Limb (tissue), 2 donors: Measurements from ENCODE around the gene IL3.

Experiments used
- DNase-seq, 2 donors: peaks; one replicate each; pipeline ENCODE4 v3.0.0-alpha.2; 2016; ENCODE audit errors: extremely low spot score in 2 of 2

IL3 gene

DNA sequence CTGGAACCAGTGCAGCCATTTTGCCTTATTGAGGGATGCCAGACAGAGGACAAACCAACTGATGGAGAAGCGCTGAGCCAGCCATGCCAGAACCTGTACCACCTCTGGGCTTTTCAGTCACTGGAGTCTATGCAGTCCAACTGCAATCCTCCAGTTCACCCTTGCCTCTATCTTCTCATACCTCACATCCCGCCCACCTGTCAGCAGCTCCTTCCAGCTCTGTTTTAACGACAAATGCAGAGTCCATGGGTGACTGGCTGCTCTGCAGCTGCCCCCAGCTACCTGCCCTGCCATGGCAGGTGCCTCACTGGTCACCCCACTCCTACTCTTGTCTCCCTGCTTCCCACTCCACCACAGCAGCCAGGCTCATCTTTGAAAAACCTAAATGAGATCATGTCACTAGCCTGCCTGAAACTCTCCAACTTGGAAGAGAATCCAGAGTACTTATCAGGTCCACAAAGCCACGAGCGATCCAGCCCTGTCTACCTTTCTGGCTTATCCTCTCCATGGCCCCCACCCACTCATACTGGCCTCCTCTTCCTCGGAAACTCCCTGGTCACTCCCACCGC, 35.0 kb upstream of the IL3 start:
- DNase-seq, result no peak

DNA sequence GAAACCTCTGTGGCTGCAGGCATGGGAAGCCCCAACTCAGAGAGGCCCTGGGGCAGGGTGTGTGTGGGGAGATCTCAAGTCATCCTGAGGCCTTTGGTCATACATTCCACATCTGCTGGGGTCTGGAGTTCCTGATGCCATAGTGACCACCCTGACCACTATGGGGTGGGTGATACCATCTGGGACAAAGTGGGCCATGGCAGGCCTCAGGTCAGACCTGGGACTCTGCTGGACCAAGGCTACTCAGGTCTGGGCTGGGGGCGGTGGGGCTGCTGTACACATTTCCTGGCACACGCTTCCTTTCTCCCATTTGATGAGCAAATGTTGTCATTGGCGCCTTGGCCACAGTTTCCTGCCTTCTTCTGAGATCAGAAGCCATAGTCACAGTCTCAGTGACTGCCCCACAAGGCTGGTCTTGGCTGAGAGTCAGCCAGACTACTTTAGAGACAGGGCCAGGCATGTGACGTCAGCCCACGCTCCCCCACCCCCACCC, 33.9 kb upstream of the IL3 start:
- no peak for DNase-seq

DNA sequence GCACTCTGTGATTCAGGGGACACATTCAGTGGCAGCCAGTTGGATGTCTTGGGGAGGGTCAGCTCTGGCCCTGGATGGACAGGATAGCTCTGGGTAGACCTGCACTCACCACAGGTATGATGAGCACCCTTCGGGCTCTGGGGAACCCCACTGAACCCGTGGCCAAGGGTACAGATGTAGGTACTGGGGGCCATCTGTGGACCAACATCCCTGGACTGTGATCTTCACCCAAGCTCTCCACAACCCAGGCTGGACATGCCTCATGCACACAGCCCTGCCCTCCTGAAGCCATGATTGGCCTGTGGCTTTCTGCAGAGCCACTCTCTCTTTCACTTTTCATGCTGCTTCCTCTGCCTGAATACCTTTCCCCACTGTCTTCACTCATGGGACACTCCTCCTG, 33.4 kb upstream of the IL3 start:
- DNase-seq, result no peak

DNA sequence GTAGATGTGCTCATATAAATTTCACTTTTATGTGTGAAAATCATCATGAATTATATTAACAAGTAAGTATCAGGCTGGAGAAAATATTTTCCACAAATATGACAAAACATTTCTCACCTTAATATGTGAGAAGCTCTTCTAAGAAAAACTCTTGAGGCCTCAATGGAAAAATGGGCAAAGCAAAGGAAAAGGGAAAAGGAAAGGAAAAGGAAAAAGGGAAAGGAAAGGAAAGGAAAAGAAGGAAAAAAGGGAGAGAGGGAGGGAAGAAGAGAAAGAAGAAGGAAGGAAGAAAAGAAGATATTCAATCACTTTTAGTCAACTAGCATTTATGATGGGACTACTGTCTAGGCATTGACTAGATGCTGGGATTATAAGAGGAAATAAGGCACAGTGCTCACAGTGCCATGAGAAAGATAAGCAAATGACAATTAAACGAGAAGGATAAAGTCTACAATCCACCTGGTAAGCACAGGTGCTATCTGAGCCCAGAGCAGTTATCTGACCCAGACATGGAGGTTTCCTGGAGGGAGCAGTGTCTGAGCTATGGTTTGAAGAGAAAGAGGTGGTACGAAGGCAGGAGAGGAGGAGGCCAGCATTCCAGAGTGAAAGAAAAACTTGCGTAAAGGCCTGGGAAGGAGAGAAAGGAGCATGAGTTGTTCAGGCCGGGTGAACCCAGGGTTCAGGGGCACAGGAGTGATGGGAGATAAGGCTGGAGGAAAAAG, 30.7 kb upstream of the IL3 start:
- DNase-seq, result no peak

DNA sequence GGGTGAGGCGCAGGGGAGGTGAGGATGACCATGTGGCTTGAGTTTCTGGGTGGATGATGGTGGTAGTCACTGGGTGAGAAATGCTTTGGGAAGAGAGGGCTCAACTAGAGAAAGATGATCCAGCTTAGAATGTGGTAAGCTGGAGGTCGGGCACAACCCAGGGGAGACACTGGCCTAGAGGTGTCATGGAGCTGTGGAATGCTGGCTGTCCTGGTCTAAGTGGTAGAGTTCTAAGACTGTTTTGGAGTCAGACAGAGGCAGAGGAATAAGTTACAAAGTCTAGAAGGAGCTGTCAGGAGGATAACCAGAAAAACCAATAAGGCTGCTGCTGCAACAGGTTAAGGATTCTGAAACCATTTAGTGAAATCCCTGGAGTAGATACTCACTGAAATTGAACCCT, 29.8 kb upstream of the IL3 start:
- DNase-seq, result no peak

DNA sequence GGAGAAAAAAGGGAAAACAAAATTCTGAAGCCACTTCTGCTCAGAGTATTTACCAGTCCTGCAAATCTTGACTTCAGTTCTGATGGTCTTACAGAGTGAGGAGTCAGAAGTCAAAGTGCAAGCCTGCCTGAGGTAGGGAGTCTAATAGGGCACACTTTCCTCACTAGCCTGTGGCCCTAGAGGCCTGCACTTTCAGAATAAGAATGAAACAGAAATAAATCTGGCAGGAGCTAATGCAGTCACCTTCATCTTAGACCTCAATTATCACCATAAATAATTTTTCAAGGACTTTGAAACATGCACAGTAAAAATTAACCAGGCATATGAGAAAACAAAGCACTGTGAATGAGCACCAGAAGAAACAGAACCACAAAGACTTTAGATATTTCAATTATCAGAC, 28.3 kb upstream of the IL3 start:
- DNase-seq, result no peak

DNA sequence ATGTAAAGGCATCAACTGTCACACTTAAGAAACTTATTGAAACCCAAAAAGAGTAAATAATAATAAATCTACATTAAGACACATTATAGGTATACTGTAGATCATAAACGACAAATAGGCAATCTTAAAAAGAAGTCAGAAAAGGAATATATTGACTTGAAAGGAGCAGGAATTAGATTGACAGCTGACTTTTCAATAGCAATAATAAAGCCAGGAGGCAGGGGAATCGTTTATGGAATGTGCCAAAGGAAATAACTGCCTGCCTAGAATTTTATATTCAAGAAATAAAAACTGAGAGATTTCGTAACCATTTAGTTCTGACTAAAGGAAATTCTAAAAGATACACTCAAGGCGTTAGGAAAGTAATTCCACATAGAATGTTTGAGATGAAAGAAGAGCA, 27.3 kb upstream of the IL3 start:
- DNase-seq, result no peak

DNA sequence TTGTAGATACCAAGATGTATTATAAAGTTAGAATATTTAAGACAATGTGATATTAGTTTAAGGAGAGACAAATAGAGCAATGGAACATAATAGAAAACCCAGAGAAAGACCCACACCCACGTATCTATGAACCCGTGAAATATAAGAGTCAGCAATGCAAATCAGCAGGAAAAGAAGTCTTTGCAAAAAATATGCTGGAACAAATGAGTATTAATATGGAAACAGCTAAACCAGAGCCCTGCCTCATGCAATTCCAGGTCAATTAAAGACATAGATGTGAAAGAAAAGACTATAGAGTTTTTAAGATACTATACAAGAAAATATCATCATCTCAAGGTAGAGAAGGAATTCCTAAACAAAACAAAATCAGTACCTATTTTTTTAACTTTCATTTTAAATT, 23.1 kb upstream of the IL3 start:
- no peak for DNase-seq

DNA sequence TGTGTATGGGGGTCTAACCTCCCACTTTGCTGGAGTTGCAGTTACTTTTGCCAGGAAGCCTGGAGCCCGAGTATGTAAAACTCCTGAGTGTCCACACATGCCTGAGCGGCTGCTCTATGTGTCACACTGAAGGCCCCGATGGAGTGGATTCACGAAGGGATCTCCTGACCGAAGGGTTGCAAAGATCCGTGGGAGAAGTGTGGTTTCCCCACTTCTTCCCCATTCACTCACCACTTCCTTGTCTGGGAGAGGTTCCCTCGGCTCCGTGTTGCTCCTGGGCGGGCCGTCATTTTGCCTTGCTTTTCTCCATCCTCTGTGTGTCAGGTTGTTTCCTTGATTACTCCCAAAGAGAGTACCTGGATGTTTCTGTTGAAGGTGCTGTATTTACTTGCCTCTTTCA, 16.2 kb upstream of the IL3 start:
- peak in 1 of 2 donors; percentile 6 for DNase-seq

DNA sequence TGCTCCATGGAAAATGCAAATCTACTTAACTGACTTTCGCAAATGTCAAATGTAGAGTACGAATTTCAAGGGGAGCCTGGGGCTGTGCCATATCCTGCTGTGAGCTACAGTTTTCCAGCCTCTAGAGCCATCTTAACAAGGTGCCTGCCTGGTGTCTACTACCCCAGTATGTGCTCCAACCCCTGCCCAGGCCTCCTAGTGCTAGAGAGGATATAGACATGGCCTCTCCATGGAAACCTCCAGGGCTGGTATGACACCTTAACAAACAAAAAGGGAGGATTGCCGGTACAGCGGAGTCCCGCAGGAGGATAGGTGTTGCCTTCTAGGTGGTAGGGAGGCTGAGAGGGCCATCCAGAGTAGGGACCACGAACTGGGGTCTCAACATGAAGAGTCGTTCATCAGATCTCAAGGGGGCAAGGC, 13.6 kb upstream of the IL3 start:
- DNase-seq, result peak in 1 of 2 donors; percentile 11

DNA sequence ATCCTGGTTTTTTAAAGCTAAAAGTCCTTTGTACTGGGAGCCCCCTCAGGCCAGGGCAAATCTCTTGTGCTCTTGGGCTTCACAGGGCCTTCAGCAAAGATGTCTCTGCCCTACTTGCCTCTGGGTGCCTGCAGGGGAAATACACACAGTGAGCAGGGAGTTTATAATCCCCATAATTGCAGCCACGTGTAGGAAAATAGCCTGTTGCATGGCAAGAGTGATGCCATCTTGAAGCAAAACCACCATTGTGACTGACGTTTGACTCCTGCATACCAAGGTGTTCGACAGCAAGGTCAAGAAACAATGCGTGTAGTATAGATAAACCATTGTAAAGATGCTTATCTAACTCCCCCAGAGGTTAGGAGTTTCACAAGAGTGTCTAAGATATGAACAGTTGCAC, 11.4 kb upstream of the IL3 start:
- peak in 1 of 2 donors; percentile 7 for DNase-seq

DNA sequence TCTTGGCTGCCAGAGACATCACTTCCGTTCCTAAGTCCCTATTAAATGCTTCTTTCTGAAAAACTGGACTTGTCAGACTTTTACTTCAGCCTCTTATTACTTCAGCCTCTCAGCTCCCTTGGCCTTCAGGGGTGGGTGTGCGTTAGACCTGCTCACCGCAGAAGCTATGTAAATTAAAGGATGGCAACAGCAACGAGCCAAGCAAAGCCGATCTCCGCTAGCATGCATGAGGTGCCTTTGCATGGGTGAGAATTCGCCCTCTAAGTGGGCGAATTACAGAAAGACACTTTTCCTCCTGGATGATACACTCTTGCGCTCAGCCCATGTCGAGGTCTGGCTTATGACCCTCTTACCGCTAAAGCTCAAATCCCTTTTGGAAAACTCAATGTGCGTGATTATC, 10.9 kb upstream of the IL3 start:
- DNase-seq, result peak in 1 of 2 donors; percentile 6

DNA sequence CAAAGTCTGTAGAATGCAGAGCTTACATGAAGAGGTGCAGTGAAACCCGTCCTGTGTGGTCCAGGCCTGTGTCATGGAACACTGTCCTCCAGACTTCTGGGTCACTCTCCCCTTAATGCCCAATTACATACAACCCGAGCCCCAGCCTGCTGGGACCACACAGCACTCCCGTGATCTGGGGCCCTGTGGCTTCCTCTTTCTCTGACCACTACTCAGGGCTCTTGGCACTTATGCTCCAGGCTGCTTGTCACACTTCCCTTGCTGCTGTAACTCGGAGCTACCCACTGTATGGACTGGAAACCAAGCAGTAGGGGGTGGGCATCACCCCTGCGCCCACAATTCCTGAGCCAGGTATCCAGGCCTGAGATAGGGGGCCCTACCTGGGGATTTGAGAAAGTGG, 10.3 kb upstream of the IL3 start:
- DNase-seq, result peak in 1 of 2 donors; percentile 10

DNA sequence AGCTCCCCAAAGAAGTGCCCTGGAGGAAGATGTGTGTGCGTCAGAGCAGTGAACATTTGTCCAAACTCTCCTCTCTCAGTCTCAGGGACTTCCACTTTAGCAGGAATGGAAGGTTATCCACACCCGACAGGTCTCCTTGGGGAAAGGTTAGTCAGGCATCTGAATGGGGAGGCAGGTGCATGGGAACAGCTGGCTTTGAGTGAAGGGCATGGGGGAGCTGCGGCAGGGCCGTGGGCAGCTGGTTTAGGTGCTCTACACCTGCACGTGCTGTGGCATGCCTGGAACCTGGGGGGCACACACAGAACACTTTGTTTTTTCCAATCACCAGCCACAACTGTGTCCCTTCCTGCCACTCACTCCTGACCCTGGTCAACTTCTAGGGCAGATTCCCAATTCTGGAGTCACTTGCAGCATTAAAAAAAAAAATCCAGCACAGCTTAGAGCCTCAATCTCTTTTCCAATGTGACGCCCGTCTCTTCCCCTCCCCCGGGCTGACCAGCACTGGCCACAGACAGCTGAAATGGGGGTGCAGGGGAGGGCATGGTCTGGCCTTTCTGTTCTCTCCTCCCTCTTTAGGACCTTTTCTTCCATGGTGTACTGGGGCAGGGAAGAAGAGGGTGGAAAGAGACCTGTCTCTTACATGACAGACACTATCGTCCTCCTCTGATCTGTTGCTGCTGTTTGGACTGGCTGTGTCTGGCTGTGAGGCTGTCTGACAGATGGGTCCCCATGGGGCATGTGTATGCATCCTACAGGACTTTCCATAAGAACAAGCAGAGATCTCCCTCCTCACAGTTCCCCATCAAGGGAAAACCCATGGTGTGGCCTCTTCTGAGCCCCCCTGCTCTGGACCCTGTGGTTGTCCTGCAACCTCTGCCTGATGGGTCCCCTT, 9.5 kb upstream of the IL3 start:
- DNase-seq, result peak in 1 of 2 donors; percentile 17

DNA sequence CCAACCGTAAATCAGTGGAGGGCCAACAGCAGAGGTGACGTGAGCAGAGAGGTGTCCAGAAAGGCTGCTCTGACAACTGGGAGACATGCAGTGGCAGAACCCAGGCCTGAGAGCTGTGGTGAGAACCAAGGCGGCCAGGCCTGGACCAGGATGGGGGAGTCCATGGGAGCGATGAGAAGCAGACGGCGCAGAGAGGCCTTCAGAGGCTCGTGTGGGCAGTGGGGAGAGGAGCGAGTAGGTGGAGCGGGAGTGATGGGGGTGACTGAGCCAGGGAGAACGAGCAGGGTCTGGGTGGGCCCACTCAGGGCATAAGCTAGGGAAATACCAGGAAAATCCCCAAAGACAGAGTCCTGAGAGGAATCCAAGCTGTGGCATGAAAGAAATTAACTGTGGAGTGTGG, 7.9 kb upstream of the IL3 start:
- DNase-seq, result peak in 1 of 2 donors; percentile 16

DNA sequence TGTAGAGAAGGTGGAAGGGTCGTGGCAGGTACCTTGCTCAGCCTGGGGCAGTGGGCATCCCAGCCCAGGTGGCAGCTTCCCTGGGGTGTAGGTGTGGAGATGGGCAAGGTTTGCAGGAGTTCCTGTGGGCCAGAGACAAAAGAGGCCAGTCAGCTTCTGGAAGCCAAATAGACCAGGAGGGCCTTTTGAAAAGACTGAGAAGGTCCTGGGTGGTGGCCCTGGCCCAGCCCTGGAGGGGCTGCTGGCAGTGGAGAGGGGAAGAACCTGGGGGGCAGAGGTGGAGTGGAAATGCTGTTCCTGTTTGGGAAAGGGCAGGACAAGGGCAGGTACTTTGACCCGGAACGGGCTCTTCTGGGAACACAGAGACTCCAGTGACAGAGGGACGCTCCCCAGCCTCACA, 7.0 kb upstream of the IL3 start:
- DNase-seq, result peak in 1 of 2 donors; percentile 7

DNA sequence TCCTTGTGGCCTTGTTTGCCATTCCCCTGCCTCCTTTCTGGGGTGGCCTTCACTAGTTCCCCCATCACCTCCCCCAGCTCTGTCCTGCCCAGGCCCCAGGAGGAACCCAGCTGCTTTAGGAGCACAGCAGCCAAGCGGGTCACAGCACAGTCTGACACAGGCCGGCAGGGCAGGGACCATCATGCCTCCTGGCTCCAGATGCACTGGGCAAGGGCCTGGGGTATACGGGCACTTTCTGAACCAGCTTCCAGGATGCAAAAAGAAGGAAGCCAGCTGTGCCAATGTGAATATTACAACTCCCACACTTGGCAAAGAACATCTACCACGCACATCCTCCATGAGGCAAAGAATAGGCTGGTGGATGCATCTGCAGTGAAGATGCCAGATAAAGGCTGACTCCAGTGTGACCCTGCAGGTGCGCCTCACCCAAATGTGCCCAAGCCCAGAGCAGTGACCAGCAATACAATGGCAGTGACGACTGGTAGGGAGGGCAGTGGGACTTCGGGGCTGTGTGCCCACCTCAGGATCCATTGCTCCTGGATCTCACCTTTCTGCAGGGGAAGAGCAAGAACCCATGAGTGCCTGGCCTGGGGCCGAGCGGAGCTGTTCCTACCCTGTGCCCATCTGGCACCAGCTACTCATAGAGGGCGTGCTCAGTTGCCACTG, 6.3 kb upstream of the IL3 start:
- DNase-seq, result peak in 1 of 2 donors; percentile 13

DNA sequence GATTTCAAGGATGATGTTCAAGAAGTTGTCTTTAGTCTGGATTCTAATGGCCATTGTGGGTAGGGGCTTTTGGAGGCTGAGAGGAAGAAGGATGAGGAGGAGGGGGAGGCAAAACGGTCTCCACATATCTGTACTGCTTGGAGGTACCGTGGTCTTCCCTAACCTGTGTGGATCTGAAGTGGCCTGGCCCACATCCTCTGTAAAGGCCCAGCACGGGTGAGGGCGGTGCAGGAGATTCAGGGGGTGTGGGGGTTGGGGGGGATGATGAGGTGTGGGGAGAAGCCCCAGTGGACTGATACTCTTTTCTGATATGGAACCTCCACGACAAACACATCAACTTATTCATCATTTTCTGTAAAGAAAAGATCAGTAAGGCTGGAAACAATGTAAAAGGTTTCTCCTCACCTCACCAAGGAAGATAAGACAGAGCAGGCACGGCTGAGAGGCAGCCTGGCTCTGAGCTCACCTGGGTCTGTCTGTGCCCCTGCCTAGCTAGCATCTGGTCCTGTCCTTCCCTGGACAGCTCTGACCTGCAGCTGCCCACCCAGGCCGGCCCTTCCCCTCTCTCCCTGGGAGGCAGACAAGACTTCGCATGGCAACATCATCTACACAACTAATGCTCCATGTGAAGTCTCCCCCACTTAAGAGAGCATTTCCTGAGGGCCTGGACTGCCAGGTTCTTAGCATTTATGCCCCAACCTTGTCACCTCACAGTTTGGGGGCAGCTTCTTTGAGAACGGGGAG, 5.6 kb upstream of the IL3 start:
- peak in 1 of 2 donors; percentile 3 for DNase-seq

DNA sequence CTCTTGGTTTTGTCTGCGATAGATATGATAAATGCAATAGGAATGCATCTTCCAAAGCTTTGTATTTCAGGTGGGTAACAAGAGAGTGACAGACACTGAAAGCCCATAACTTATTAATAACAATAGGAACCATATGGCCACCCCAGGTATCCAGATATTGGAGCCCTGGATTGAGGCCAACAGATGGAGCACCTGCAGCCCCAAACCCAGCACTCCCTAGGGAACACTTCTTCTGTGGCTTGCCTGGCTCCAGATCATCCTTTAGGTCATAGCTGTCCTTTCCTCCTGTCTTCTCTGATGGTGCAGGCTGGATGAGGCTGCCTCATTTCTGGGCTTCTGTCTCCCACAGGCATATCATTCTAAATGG, 5.0 kb upstream of the IL3 start:
- DNase-seq, result no peak

DNA sequence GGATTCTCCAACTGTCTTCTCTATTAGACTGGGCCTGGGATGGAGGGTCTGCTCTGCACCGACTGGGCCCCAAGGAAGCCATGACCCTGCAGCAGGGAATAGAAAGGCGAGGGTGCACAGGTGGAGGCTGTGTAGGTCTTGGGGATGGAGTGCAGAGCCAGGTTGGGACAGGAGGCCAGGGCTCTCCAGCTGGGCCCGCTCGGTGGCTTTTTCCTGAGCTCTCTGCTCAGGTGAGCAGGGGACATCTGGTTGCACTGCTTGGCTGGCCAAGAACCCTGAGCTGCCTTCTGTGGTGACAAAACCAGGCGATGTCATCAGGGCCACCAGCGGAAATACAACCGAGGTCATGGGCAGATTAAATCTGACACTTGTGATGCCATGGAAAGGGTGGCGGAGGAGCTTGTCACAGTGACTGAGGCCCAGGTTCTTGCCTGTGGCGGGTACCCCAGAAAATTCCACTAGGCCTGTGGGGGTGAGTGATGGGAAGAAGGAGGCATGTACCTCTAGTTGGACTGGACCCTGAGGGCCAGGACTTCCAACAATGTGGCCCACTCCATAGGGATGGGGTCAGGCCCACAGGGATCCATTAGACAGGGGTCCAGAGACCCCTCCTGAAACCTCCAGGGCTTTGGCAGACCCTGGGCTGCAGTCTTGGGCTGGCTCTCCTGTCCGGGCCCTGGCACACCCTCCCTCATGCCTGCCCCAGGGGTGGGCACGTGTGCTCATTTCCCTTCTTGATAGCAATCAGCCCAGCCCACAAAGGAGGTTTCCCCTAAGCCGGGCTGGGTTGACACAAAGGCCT, 4.4 kb upstream of the IL3 start:
- DNase-seq, result peak in 1 of 2 donors; percentile 16
